HCT116 (cell line): ENCODE results near the gene XRN1.

ENCODE experiments used
- CEBPB ChIP-seq: IDR thresholded peaks from 2 replicates; pipeline ENCODE4 v1.6.1; 2012; ENCODE audit warnings: low read depth
- CTCF ChIP-seq, 3 experiments: fragments of 200-600 bp in 1 of 3; sonication (generic) in 1 of 3; IDR thresholded peaks in 2 of 3; conservative IDR thresholded peaks in 1 of 3; 2 replicates each; pipeline ENCODE4 v1.5.1; 2012 to 2017; ENCODE audit warnings: low read depth in 2 of 3, low read length in 2 of 3, antibody characterized with exemption in 1 of 3, borderline replicate concordance in 1 of 3, control low read depth in 1 of 3, mild to moderate bottlenecking in 1 of 3, mixed read lengths in 1 of 3, mixed run types in 1 of 3, moderate library complexity in 1 of 3; ENCODE audit not compliant: insufficient read depth in 1 of 3
- EZH2 ChIP-seq: fragments of 200-600 bp; sonication (generic); IDR thresholded peaks from 2 replicates; pipeline ENCODE4 v1.6.1; 2017; ENCODE audit warnings: antibody characterized with exemption, mixed run types
- EZH2phosphoT487 ChIP-seq: fragments of 200-600 bp; IDR thresholded peaks from 2 replicates; pipeline ENCODE4 v1.6.1; 2018; ENCODE audit warnings: antibody characterized with exemption, borderline replicate concordance
- FOSL1 ChIP-seq: IDR thresholded peaks from 2 replicates; pipeline ENCODE4 v1.6.1; 2012; ENCODE audit warnings: low read depth
- MAX ChIP-seq: IDR thresholded peaks from 2 replicates; pipeline ENCODE4 v1.6.1; 2012
- POLR2A ChIP-seq: IDR thresholded peaks from 2 replicates; pipeline ENCODE4 v1.7.0; 2011; ENCODE audit warnings: borderline replicate concordance; ENCODE audit not compliant: insufficient read depth, insufficient read length; ENCODE audit errors: extremely low read depth
- POLR2AphosphoS5 ChIP-seq: IDR thresholded peaks from 2 replicates; pipeline ENCODE4 v1.6.1; 2011; ENCODE audit warnings: mild to moderate bottlenecking, low read depth, low read length, moderate library complexity
- RAD21 ChIP-seq: IDR thresholded peaks from 2 replicates; pipeline ENCODE4 v1.6.1; 2012; ENCODE audit warnings: low read depth, mild to moderate bottlenecking
- REST ChIP-seq: IDR thresholded peaks from 2 replicates; pipeline ENCODE4 v1.6.1; 2012; ENCODE audit warnings: low read depth
- SIN3A ChIP-seq: IDR thresholded peaks from 2 replicates; pipeline ENCODE4 v1.6.1; 2012; ENCODE audit warnings: low read depth
- TCF7L2 ChIP-seq: IDR thresholded peaks from 2 replicates; pipeline ENCODE4 v1.7.0; 2011; ENCODE audit warnings: borderline replicate concordance, inconsistent platforms; ENCODE audit not compliant: insufficient read depth, insufficient read length; ENCODE audit errors: extremely low read depth
- YY1 ChIP-seq: IDR thresholded peaks from 2 replicates; pipeline ENCODE4 v1.6.1; 2011; ENCODE audit warnings: low read length, low read depth, moderate library complexity, mild to moderate bottlenecking; ENCODE audit not compliant: insufficient replicate concordance; ENCODE audit errors: extremely low read depth
- ZNF274 ChIP-seq: fragments of 200-500 bp; sonication (Bioruptor generic); IDR thresholded peaks from 2 replicates; pipeline ENCODE4 v1.6.1; 2014; ENCODE audit warnings: mild to moderate bottlenecking, low read depth, low read length, inconsistent platforms

- no peak for TF ChIP-seq CTCF (IDR thresholded peaks at IDR 0.05 in 2 of 3, conservative IDR thresholded peaks at IDR 0.05 in 1 of 3; ENCODE audit: borderline replicate concordance in 1 of 3, insufficient read depth in 1 of 3, low read depth in 2 of 3, low read length in 2 of 3)
- no peak for TF ChIP-seq CEBPB
- TF ChIP-seq EZH2 = no peak
- TF ChIP-seq ZNF274 = no peak
- TF ChIP-seq EZH2phosphoT487 = no peak
- no peak for TF ChIP-seq RAD21
- TF ChIP-seq POLR2AphosphoS5 = no peak
- no peak for TF ChIP-seq POLR2A
- no peak for TF ChIP-seq SIN3A
- TF ChIP-seq TCF7L2 = no peak
- TF ChIP-seq YY1 = no peak
- TF ChIP-seq REST = no peak
- TF ChIP-seq MAX = no peak
- TF ChIP-seq FOSL1 = no peak
These were observed 162.7 kb downstream of the XRN1 start for GRCh38 chr3:142285083-142285517.
